K562 (cell line): ENCODE data around the gene PELI2. TPM values are rescaled to one million over a fixed set of nuclear protein-coding genes. Genes with fewer than 3 reads are reported as not detected.
A peak's percentile ranks its signal among the peaks of the same experiment; 100 is the strongest.

Experiments used
- ATAC-seq: fragments of 200-7000 bp; cut with Tn5 transposase; 3 replicates; pipeline ENCODE4 v1.9.1; 2020; ENCODE audit warnings: moderate library complexity
- BruUV-seq: library from RNA; stranded (reverse); fragments of 400-500 nt; replicated peaks from 2 replicates; lab custom pipeline; 2021; lab: Mats Ljungman, UMichigan
- CTCF ChIA-PET: fragments of 300-600 bp; formaldehyde crosslinking; extraction: SDS; loops from one replicate; lab custom pipeline; 2021; ENCODE audit warnings: low intra/inter-chr PET ratio; lab: Yijun Ruan, JAX
- POLR2A ChIA-PET: fragments of 300-600, 350-650 bp; sonication (Branson Sonifier 250); formaldehyde crosslinking; extraction: SDS; loops from one replicate; lab custom pipeline; 2021; ENCODE audit warnings: antibody characterized with exemption, inconsistent platforms; lab: Yijun Ruan, JAX
- DNase-seq, 4 experiments: peaks; one replicate each; pipeline versions ENCODE4 v3.0.0 to v3.0.0-alpha.2; 2011 to 2018; ENCODE audit warnings: low spot score in 3 of 4, mixed read lengths in 3 of 4; ENCODE audit errors: extremely low read depth in 1 of 4
- FAIRE-seq: peaks from 2 replicates; lab custom pipeline; 2011; peaks lifted over from hg19 to GRCh38; lab: Jason Lieb, UNC
- H2AFZ ChIP-seq: 2 replicates; pipeline ENCODE4 v1.6.0; 2011; ENCODE audit warnings: low read depth, low read length, control low read depth, inconsistent platforms
- H3K27ac ChIP-seq: fragments of 200-600 bp; 3 replicates; pipeline ENCODE4 v1.8.0; 2011; ENCODE audit warnings: low read depth, mild to moderate bottlenecking, control low read depth, inconsistent platforms, low read length, moderate library complexity, mixed read lengths; ENCODE audit errors: extremely low read depth
- H3K27me3 ChIP-seq, 2 experiments: fragments of 300-600 bp in 1 of 2; 2 replicates in 1 of 2; 3 replicates in 1 of 2; pipeline versions ENCODE4 v1.6.0 to v1.8.0; 2011; ENCODE audit warnings: inconsistent platforms in 2 of 2, low read length in 2 of 2, mild to moderate bottlenecking in 1 of 2, mixed read lengths in 1 of 2, moderate library complexity in 1 of 2; ENCODE audit not compliant: control insufficient read depth in 2 of 2, insufficient read depth in 2 of 2
- H3K36me3 ChIP-seq: fragments of 300-600 bp; 3 replicates; pipeline ENCODE4 v1.8.0; 2011; ENCODE audit warnings: mild to moderate bottlenecking, low read length, inconsistent platforms; ENCODE audit not compliant: control insufficient read depth, insufficient read depth
- H3K4me1 ChIP-seq, 2 experiments: fragments of 200-600 bp in 1 of 2; replicated peaks in 1 of 2; 2 replicates in 1 of 2; 3 replicates in 1 of 2; pipeline versions ENCODE4 v1.5.1 to v1.8.0; 2011; ENCODE audit warnings: inconsistent platforms in 2 of 2, low read length in 2 of 2, mild to moderate bottlenecking in 1 of 2, mixed read lengths in 1 of 2, moderate library complexity in 1 of 2; ENCODE audit not compliant: control insufficient read depth in 2 of 2, insufficient read depth in 2 of 2
- H3K4me2 ChIP-seq: 2 replicates; pipeline ENCODE4 v1.6.1; 2011; ENCODE audit warnings: low read length, control low read depth, inconsistent platforms, mixed read lengths; ENCODE audit not compliant: insufficient read depth
- H3K4me3 ChIP-seq: fragments of 200-600 bp; sonication (generic), shearing (Covaris generic); 2 replicates; pipeline ENCODE4 v1.5.1; 2016; ENCODE audit warnings: control low read depth, inconsistent platforms
- H3K79me2 ChIP-seq: fragments of 200-600 bp; 3 replicates; pipeline ENCODE4 v1.8.0; 2011; ENCODE audit warnings: low read length, inconsistent platforms; ENCODE audit not compliant: control insufficient read depth, insufficient read depth
- H3K9ac ChIP-seq, 2 experiments: 2 replicates each; pipeline versions ENCODE4 v1.6.0 to v1.6.1; 2011; ENCODE audit warnings: low read depth in 2 of 2, low read length in 2 of 2, control low read depth in 1 of 2, inconsistent platforms in 1 of 2, mild to moderate bottlenecking in 1 of 2, mixed read lengths in 1 of 2; ENCODE audit not compliant: insufficient read depth in 1 of 2
- H3K9me1 ChIP-seq: one replicate; pipeline ENCODE4 v1.6.0; 2011; ENCODE audit warnings: inconsistent platforms, mild to moderate bottlenecking, low read length, moderate library complexity; ENCODE audit not compliant: control insufficient read depth, insufficient read depth
- H3K9me3 ChIP-seq: replicated peaks from 2 replicates; pipeline ENCODE4 v1.5.1; 2011; ENCODE audit warnings: low read depth, low read length, inconsistent platforms; ENCODE audit not compliant: control insufficient read depth, insufficient read depth
- H4K20me1 ChIP-seq: replicated peaks from 2 replicates; pipeline ENCODE4 v1.6.1; 2011; ENCODE audit warnings: low read length, inconsistent platforms, mixed read lengths; ENCODE audit not compliant: control insufficient read depth, insufficient read depth
- ATF3 ChIP-seq, 2 experiments: fragments of 450-650 bp in 1 of 2; sonication (generic) in 1 of 2; formaldehyde crosslinking in 1 of 2; IDR thresholded peaks in 1 of 2; conservative IDR thresholded peaks in 1 of 2; 2 replicates each; pipeline versions ENCODE4 v1.6.1 to v1.8.1; 2016 to 2023; ENCODE audit warnings: mild to moderate bottlenecking in 2 of 2, moderate library complexity in 2 of 2, inconsistent platforms in 1 of 2, missing genetic modification reagents in 1 of 2
- CEBPG ChIP-seq, 3 experiments: fragments of 200-800 bp in 1 of 3; sonication (Bioruptor generic) in 1 of 3; sonication (generic) in 1 of 3; formaldehyde crosslinking in 1 of 3; IDR thresholded peaks in 2 of 3; conservative IDR thresholded peaks in 1 of 3; 2 replicates each; pipeline versions ENCODE4 v1.6.1 to v1.8.0; 2016 to 2022; ENCODE audit warnings: missing compliant biosample characterization in 2 of 3, missing genetic modification characterization in 2 of 3, mild to moderate bottlenecking in 1 of 3, missing genetic modification reagents in 1 of 3
- CTBP1 ChIP-seq: fragments of 450-650 bp; IDR thresholded peaks from 2 replicates; pipeline ENCODE4 v1.6.1; 2016; ENCODE audit warnings: borderline replicate concordance
- ELF2 ChIP-seq: fragments of 250-450 bp; sonication (Bioruptor Pico); IDR thresholded peaks from 2 replicates; pipeline ENCODE4 v1.5.0; 2021; ENCODE audit warnings: mild to moderate bottlenecking
- NR2C2 ChIP-seq, 2 experiments: fragments of 200-800 bp in 1 of 2; sonication (Bioruptor generic) in 1 of 2; sonication (generic) in 1 of 2; formaldehyde crosslinking in 1 of 2; IDR thresholded peaks; 2 replicates each; pipeline versions ENCODE4 v1.6.1 to v1.8.0; 2016 to 2022; ENCODE audit warnings: mild to moderate bottlenecking in 1 of 2, missing compliant biosample characterization in 1 of 2, missing genetic modification characterization in 1 of 2, missing genetic modification reagents in 1 of 2
- WGBS: fragments of 100-300 bp; shearing (Covaris generic); methylation state at CpG from one replicate; pipeline ENCODE4 v1.1.6; 2016; ENCODE audit warnings: low coverage, mixed read lengths; ENCODE audit not compliant: insufficient coverage; ENCODE audit errors: missing lambda C conversion rate; 5-methylcytosine and 5-hydroxymethylcytosine counted together
- in situ Hi-C: fragments of 300-500 bp; cut with MboI; formaldehyde crosslinking; loops from 4 replicates; pipeline ENCODE4 v1.15.0; 2018; ENCODE audit warnings: inconsistent platforms, mixed read lengths
- intact Hi-C: fragments of 100-400 bp; cut with micrococcal nuclease; formaldehyde crosslinking; loops from 2 replicates; pipeline ENCODE4 v1.14.2; 2022
- polyA plus RNA-seq, 8 experiments: library from polyadenylated mRNA; depleted of rRNA in 4 of 8; stranded (reverse) in 5 of 8; unstranded in 3 of 8; fragments of >200 nt; fragmentation: Nextera tagmentation in 2 of 8; fragmentation: Illumina TruSeq in 1 of 8; extraction: Ambion mirVana in 2 of 8; extraction: Trizol in 1 of 8; gene quantifications; 2 replicates each; pipeline versions ENCODE4 v1.2.1 to v1.2.3, GENCODE V29; 2011 to 2014; ENCODE audit warnings: inconsistent platforms in 1 of 8, missing spikeins in 1 of 8
- total RNA-seq, 7 experiments: library from RNA; depleted of rRNA in 6 of 7; stranded (reverse); fragments of >200 nt in 6 of 7; fragmentation: Illumina TruSeq in 2 of 7; extraction: Trizol in 2 of 7; gene quantifications; 2 replicates each; pipeline versions ENCODE4 v1.2.1 to v1.2.3, GENCODE V29; 2011 to 2021; ENCODE audit warnings: low replicate concordance in 1 of 7

The PELI2 gene
- total and polyA plus RNA-seq, 9 of the 15 experiments (the other 6 are each of a cell fraction or from before 2014, with no cell fraction given): 0.20 to 1.5 (median 0.44) TPM

- intact Hi-C loops: no loop called here
- ChIA-PET POLR2A (no interaction called here), CTCF (no interaction called here)
- H3K9me3 ChIP-seq: no peaks in the 10 kb centered on the region; the same call in 1 of the 2 replicates
- H3K27me3 ChIP-seq: no peaks in the 10 kb centered on the region
- no peaks in the 10 kb centered on the region for H3K9me1 ChIP-seq
- peaks cover 0 to 16% of the 10 kb centered on the region in 2 experiments; a peak in 3 of 5 replicates for H3K4me1 ChIP-seq
- no peak overlapping the region for H3K27ac ChIP-seq
- 17% methylated on average over 4 of the region's 6 CpGs for WGBS
- no peak for FAIRE-seq
- H3K79me2 ChIP-seq: no peaks in the 10 kb centered on the region
- no peak overlapping the region for H2AFZ ChIP-seq
- TF ChIP-seq NR2C2 (CRISPR knock-in tag; IDR thresholded peaks at IDR 0.05): no peak
- TF ChIP-seq NR2C2 (tag; IDR thresholded peaks at IDR 0.05): 0 out of 2 replicates have a peak, but pooled peaks have one; percentile 7
- TF ChIP-seq ATF3 (IDR thresholded peaks at IDR 0.05): peak; percentile 73
- no peak for TF ChIP-seq ATF3 (CRISPR knock-in tag; conservative IDR thresholded peaks at IDR 0.05)
- TF ChIP-seq CTBP1: 0 out of 2 replicates have a peak, but pooled peaks have one; percentile 13
- TF ChIP-seq ELF2 (CRISPR knock-in tag): no peak
- no peak for TF ChIP-seq CEBPG (CRISPR knock-in tag; IDR thresholded peaks at IDR 0.05)
- peak; percentile 51 to 60; a peak in 3 of 4 replicates for TF ChIP-seq CEBPG (tag; conservative IDR thresholded peaks at IDR 0.05 in 1 of 2, IDR thresholded peaks at IDR 0.05 in 1 of 2)
- no peak overlapping the region for H3K4me3 ChIP-seq
- ATAC-seq: no peak
- H4K20me1 ChIP-seq: no peaks in the 10 kb centered on the region
- no TSS peak for BruUV-seq
- DNase-seq: no peak
- no peak overlapping the region for H3K4me2 ChIP-seq
- H3K9ac ChIP-seq: no peak overlapping the region
- in situ Hi-C loops: no loop called here
- H3K36me3 ChIP-seq: no peaks in the 10 kb centered on the region
Observed at GRCh38 chr14:56170028-56170427, 51.8 kb downstream of the PELI2 start.
